Common myeloid progenitor, CD34-positive (primary cell): ENCODE measurements around the gene PGS1.

Experiments used
- CTCF ChIA-PET: fragments of 350-600 bp; sonication (Branson Sonifier 250); formaldehyde crosslinking; loops from one replicate; lab custom pipeline; 2021; ENCODE audit warnings: antibody characterized with exemption; lab: Charles Lee
- POLR2A ChIA-PET: fragments of 350-600 bp; sonication (Branson Sonifier 250); formaldehyde crosslinking; loops from one replicate; lab custom pipeline; 2021; ENCODE audit warnings: antibody characterized with exemption; lab: Charles Lee
- DNase-seq, 3 donors: peaks; one replicate each; pipeline versions ENCODE4 v3.0.0 to v3.0.0-alpha.2; 2013
- H3K27ac ChIP-seq, 2 experiments: 1 replicate in 1 of 2; 2 replicates in 1 of 2; pipeline ENCODE4 v1.7.0; 2013; ENCODE audit warnings: inconsistent platforms in 2 of 2, low read length in 2 of 2, mild to moderate bottlenecking in 2 of 2, low read depth in 1 of 2, moderate library complexity in 1 of 2; ENCODE audit not compliant: severe bottlenecking in 2 of 2, insufficient read depth in 1 of 2, poor library complexity in 1 of 2
- H3K27me3 ChIP-seq, 5 experiments: replicated peaks in 2 of 5; 1 replicate in 3 of 5; 2 replicates in 2 of 5; pipeline versions ENCODE4 v1.6.1 to v1.7.0; 2013; ENCODE audit warnings: low read length in 4 of 5, mild to moderate bottlenecking in 2 of 5, moderate library complexity in 2 of 5, inconsistent platforms in 1 of 5; ENCODE audit not compliant: insufficient read depth in 5 of 5, control insufficient read depth in 4 of 5
- H3K36me3 ChIP-seq, 4 experiments: 1 replicate in 2 of 4; 2 replicates in 2 of 4; pipeline versions ENCODE4 v1.6.1 to v1.7.0; 2013; ENCODE audit warnings: low read length in 3 of 4, control low read depth in 1 of 4, mild to moderate bottlenecking in 1 of 4; ENCODE audit not compliant: control insufficient read depth in 4 of 4, insufficient read depth in 4 of 4
- H3K4me1 ChIP-seq, 4 experiments: 1 replicate in 3 of 4; 2 replicates in 1 of 4; pipeline versions ENCODE4 v1.6.1 to v1.7.1; 2013; ENCODE audit warnings: low read length in 3 of 4, mild to moderate bottlenecking in 3 of 4, control low read depth in 1 of 4, inconsistent platforms in 1 of 4, moderate library complexity in 1 of 4; ENCODE audit not compliant: control insufficient read depth in 4 of 4, insufficient read depth in 4 of 4; ENCODE audit errors: control extremely low read depth in 1 of 4
- H3K4me3 ChIP-seq, 7 experiments: 1 replicate in 4 of 7; 2 replicates in 3 of 7; pipeline versions ENCODE4 v1.5.1 to v1.7.0; 2013; ENCODE audit warnings: mild to moderate bottlenecking in 7 of 7, low read length in 6 of 7, moderate library complexity in 6 of 7, inconsistent platforms in 2 of 7, low read depth in 2 of 7, control low read depth in 1 of 7; ENCODE audit not compliant: insufficient read depth in 4 of 7, control insufficient read depth in 1 of 7; ENCODE audit errors: extremely low read depth in 1 of 7
- H3K9me3 ChIP-seq, 5 experiments: 1 replicate in 4 of 5; 2 replicates in 1 of 5; pipeline versions ENCODE4 v1.6.1 to v1.7.1; 2013; ENCODE audit warnings: low read length in 4 of 5, mild to moderate bottlenecking in 2 of 5, inconsistent platforms in 1 of 5, low read depth in 1 of 5, moderate library complexity in 1 of 5; ENCODE audit not compliant: control insufficient read depth in 4 of 5, insufficient read depth in 2 of 5; ENCODE audit errors: control extremely low read depth in 1 of 5
- WGBS: methylation state at CpG from one replicate; pipeline ENCODE4 v1.1.5; 2013; ENCODE audit not compliant: insufficient coverage; 5-methylcytosine and 5-hydroxymethylcytosine counted together

Gene PGS1

DNA sequence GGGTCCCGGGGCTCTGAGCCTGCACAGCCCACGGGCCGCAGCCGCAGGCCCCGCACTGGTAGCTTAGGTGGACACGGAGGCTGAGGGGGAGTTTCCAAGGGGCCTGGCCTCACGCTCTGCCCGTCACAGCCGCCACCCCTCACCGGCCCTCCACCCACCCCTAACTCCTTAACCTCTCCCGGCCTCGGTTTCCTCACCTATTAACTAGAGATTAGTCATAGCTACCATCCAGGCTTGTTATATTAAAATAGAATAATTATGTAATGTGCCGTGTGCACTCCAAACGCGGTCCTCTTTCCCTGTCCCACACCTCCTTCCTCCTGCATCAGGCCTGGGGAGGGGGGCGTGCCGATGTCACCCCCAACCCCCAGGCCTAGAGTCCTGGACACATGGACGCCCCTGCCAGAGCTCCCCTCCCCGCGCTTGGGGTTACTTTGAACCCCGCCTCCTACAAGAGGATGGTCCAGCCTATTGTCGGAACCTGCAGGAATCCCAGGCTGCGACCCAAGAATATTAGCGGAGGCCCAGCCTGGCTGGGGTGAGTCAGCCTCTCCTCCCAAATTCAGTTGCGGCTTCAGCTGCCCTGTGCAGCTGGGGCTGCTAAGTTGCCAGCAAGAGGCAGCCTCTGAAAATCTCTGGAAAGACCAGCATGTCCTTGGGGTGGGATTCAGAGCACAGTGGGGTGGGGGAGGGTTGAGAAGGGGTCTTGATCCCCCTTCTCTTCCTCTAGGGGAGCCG, 35.8 kb upstream of the PGS1 start:
- H3K9me3 ChIP-seq, result no peaks in the 10 kb centered on the region
- H3K4me3 ChIP-seq, result peak overlapping the region in 3 of 7 experiments; percentile 56 to 72 (median 64)
- H3K4me1 ChIP-seq, result peaks cover 2 to 44% (median 30%) of the 10 kb centered on the region in 4 experiments
- ChIA-PET POLR2A (interaction anchor here (1.1 to 2.5 kb wide), 2 partner anchors 9 to 17 kb away, joined by 3 to 14 read pairs; partner anchors contain the start of gene SOCS3), CTCF (interaction anchor here (0.9 to 1.7 kb wide), 5 partner anchors 12 to 54 kb away, joined by 3 to 6 read pairs (median 4); no protein-coding TSS in a partner anchor)
- peak overlapping the region in 1 of 2 experiments; percentile 54 for H3K27ac ChIP-seq
- 81% methylated on average over 11 of the region's 26 CpGs for WGBS
- H3K36me3 ChIP-seq, result no peaks in the 10 kb centered on the region
- peak in 1 of 3 donors; percentile 51 for DNase-seq
- H3K27me3 ChIP-seq, result peaks cover 0 to 6% (median 0%) of the 10 kb centered on the region in 5 experiments

DNA sequence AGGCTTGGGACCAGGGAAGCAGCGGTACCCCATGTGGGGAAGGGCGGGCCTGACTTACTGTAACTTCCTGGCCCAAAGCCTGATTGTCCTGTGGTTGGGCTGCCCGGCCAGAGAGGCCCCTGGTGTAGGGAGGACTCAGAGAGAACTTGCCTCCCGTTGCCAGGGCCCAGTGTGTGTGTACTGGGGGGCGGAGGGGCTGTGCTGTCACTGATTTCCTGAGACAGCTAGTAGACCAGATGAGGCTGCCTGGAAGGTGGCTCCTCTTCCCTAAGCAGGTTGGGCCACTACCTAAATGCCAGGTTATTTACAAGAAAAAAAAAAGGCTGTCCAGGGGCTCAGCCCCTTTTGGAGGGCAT, 35.3 kb upstream of the PGS1 start:
- Histone ChIP-seq H3K36me3 (no peaks in the 10 kb centered on the region), H3K27me3 (peaks cover 0 to 6% (median 0%) of the 10 kb centered on the region in 5 experiments), H3K4me1 (peaks cover 2 to 45% (median 29%) of the 10 kb centered on the region in 4 experiments), H3K27ac (peak overlapping the region in 1 of 2 experiments; percentile 54), H3K9me3 (no peaks in the 10 kb centered on the region), H3K4me3 (peak overlapping the region in 3 of 7 experiments; percentile 19 to 64 (median 55))
- WGBS, result 10% methylated on average over 4 of the region's 5 CpGs
- CTCF ChIA-PET, result interaction anchor here (0.9 to 2.0 kb wide), 8 partner anchors 8 to 55 kb away, joined by 3 to 8 read pairs (median 4); no protein-coding TSS in a partner anchor
- peak in 1 of 3 donors; percentile 72 for DNase-seq
- POLR2A ChIA-PET, result interaction anchor here (1.1 to 2.5 kb wide), 2 partner anchors 8 to 16 kb away, joined by 3 to 14 read pairs; partner anchors contain the start of gene SOCS3

DNA sequence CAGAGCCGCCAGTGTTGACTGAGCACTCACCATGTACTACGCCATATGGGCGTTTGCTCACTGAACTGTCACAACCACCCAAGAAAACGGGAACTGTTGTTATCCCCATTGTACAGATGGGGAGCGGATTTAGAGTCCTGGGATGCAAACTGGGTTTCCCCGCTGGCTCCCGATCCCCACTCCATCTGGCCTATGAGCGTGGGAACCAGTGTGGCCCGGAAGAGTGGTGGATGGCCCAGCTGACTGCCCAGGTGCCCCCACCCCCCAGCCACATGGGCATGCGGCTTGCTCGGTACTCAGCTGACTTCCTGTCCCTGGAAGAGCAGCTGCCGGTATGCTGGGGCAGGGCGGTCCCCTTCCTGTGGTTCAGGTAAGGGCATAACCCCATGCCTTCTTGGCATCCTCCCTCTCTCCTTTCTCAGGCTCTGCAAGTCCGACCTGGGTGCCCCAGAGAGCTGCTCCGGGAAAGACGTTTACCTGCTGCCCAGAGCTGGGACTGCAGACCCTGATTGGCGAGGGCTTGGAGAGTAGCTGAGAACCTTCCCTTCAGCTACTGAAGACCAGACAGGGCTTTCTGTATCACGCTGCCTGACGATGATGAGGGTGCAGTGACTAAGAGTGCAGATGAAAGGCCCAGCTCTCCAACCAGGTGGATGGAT, 34.8 kb upstream of the PGS1 start:
- ChIA-PET POLR2A (interaction anchor here (1.1 to 2.5 kb wide), 2 partner anchors 8 to 16 kb away, joined by 3 to 14 read pairs; partner anchors contain the start of gene SOCS3), CTCF (interaction anchor here (0.7 to 2.0 kb wide), 13 partner anchors 9 to 77 kb away, joined by 3 to 8 read pairs (median 3); no protein-coding TSS in a partner anchor)
- Histone ChIP-seq H3K27me3 (peaks cover 0 to 6% (median 0%) of the 10 kb centered on the region in 5 experiments), H3K4me3 (peak overlapping the region in 3 of 7 experiments; percentile 7 to 64 (median 32)), H3K9me3 (no peaks in the 10 kb centered on the region), H3K27ac (peak overlapping the region in 1 of 2 experiments; percentile 54), H3K36me3 (no peaks in the 10 kb centered on the region), H3K4me1 (peaks cover 2 to 45% (median 29%) of the 10 kb centered on the region in 4 experiments)
- 21% methylated on average over 17 of the region's 19 CpGs for WGBS
- DNase-seq, result peak in 2 of 3 donors; percentile 85 to 89

GRCh38 chr17:78344666-78345065, 33.8 kb upstream of the PGS1 start:
- Histone ChIP-seq H3K4me3 (no peak overlapping the region), H3K27ac (no peak overlapping the region), H3K27me3 (peaks cover 0 to 6% (median 0%) of the 10 kb centered on the region in 5 experiments), H3K36me3 (no peaks in the 10 kb centered on the region), H3K4me1 (peaks cover 2 to 39% (median 30%) of the 10 kb centered on the region in 4 experiments), H3K9me3 (no peaks in the 10 kb centered on the region)
- ChIA-PET POLR2A (interaction anchor here (2.5 kb wide), 1 partner anchor 15 kb away, joined by 14 read pairs; the partner anchor contains the start of gene SOCS3), CTCF (interaction anchor here (0.7 to 2.0 kb wide), 11 partner anchors 10 to 78 kb away, joined by 3 to 8 read pairs (median 3); no protein-coding TSS in a partner anchor)
- WGBS, result 98% methylated on average over 8 of the region's 10 CpGs
- DNase-seq, result no peak

- 100% methylated on average over 8 of the region's 8 CpGs for WGBS
- DNase-seq, result no peak
- Histone ChIP-seq H3K4me1 (peaks cover 2 to 42% (median 34%) of the 10 kb centered on the region in 4 experiments), H3K27me3 (peaks cover 0 to 6% (median 0%) of the 10 kb centered on the region in 5 experiments), H3K27ac (no peak overlapping the region), H3K36me3 (no peaks in the 10 kb centered on the region), H3K9me3 (no peaks in the 10 kb centered on the region), H3K4me3 (no peak overlapping the region)
- ChIA-PET POLR2A (no interaction called here), CTCF (interaction anchor here (0.7 to 2.0 kb wide), 8 partner anchors 10 to 78 kb away, joined by 3 to 8 read pairs (median 3); no protein-coding TSS in a partner anchor)
Observed at GRCh38 chr17:78345172-78345571, 33.3 kb upstream of the PGS1 start.

GRCh38 chr17:78345791-78346494, 32.5 kb upstream of the PGS1 start:
- ChIA-PET POLR2A (no interaction called here), CTCF (interaction anchor here (0.7 to 1.9 kb wide), 5 partner anchors 15 to 36 kb away, joined by 3 to 5 read pairs (median 3); no protein-coding TSS in a partner anchor)
- WGBS, result 95% methylated on average over 10 of the region's 10 CpGs
- Histone ChIP-seq H3K4me1 (peaks cover 5 to 49% (median 39%) of the 10 kb centered on the region in 4 experiments), H3K4me3 (no peak overlapping the region), H3K27me3 (peaks cover 0 to 6% (median 0%) of the 10 kb centered on the region in 5 experiments), H3K36me3 (no peaks in the 10 kb centered on the region), H3K27ac (no peak overlapping the region), H3K9me3 (no peaks in the 10 kb centered on the region)
- DNase-seq, result no peak
